CD4-positive, alpha-beta T cell treated with Interleukin-4 for 4 hours (primary cell): ENCODE data around the gene FAM13A.

Experiments used
- DNase-seq: peaks from one replicate; pipeline ENCODE4 v3.0.0-alpha.2; 2020

FAM13A gene

DNA sequence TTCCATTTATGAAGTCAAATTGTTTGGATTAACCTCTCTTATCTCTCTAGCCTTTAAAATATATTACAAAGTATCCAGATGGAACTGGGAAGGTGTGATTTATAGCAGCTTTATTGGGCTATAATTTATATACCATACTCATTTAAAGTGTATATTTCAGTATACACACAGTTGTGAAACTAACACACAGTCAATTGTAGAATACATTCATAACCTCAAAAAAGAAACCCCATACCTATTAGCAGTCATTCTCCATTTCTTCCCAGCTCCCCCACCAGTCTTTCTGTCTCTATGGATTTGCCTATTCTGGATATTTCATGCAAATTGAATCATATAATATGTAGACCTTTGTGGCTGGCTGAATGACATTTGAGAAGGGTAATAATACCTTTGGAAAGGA is 351.8 kb downstream of the FAM13A start:
- no peak for DNase-seq

DNA sequence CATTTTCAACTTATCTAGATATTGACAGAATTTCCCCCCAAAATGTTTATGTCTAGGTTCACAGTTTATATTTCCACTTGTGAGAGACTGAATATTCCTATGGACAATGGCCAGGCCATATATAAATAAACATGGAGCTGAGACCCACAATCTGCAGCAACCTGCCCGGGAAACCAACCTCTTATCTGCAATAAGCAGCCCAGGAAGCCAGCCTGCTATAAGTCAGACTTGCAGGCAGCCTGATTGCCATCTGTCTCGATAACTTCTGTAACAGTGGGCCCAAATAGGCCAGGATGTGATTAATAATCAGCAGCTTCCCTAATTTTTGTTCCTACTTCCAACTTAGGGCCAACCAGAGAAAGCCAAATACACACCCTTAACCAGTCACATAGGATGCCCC is 354.2 kb downstream of the FAM13A start:
- no peak for DNase-seq

- DNase-seq = no peak
Observed at GRCh38 chr4:88698519-88698918, 358.5 kb downstream of the FAM13A start.

- DNase-seq = peak; percentile 53
Observed at GRCh38 chr4:88697588-88698329, 359.2 kb downstream of the FAM13A start, which contains the start of gene NAP1L5. TSS of gene NAP1L5 (minus strand) at chr4:88697829. CDS start at chr4:88697754, 75 bp downstream.

DNA sequence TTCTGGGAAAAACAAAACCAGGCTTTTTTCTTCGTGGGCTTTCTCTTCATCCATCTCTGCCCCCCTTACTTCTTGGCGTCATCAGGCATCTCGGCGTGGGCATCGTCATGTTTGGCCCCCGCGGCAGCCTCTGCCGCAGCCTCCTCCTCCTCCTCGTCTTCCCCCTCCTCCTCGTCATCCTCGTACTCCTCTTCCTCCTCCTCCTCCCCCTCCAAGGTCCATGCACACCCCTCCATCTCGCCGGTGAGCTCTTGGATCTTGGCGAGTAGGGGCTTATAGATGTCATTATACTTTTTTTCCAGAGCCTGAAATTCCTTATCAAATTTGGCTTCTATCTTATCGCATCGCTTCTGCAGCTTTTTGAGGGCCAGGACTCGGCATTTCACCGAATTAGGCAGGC is 359.8 kb downstream of the FAM13A start:
- DNase-seq = peak; percentile 1

- DNase-seq = no peak
Observed at GRCh38 chr4:88696630-88697029, 360.4 kb downstream of the FAM13A start.

DNA sequence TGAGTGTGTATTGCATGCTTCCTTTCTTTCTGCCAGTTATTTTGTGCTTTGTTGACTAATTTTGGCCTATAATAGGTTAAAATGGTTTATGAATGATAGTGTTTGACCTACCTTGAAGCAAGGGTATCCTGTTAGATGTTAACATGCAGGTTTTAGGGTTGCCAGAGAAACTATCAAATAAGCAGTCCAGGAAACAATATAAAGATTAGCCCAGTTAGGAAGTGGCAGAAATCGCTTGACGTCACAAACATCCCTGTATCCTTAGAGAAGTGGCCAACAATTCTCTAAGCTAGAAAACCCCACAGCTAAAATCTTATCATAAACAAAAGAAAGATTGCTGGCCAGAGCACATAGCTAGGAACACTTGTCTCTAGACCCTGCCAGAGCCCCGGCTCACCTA is 363.2 kb downstream of the FAM13A start:
- no peak for DNase-seq

DNA sequence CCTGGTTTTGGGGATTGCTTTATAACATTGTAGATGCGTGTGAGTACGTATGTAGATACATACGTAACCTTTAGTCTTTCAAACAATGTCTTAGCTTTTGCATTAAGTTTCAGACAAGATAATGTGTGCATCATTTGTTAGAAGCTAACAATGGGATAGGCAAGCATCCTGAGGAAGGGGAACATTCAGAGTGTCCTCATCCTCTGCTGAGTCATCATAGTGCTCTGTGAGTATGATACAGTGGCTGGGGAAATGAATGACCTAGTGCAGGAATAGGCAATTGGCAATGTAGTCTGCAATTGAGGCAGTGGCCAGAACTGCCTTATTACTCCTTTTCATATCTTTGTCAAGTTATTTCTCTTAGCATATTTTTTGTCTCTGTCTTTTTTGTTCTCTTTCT is 366.6 kb downstream of the FAM13A start:
- DNase-seq = no peak

- DNase-seq = no peak
Observed at GRCh38 chr4:88681209-88681608, 375.8 kb downstream of the FAM13A start.
